Hematopoietic multipotent progenitor cell treated with erythropoietin and hydrocortisone succinate and interleukin-3 and kit ligand, for 15 days (in vitro differentiated cells): ENCODE results near the gene RBM18.

Source experiments
- DNase-seq: peaks from one replicate; pipeline ENCODE4 v3.0.0-alpha.2; 2015; ENCODE audit warnings: low spot score

The RBM18 gene

GRCh38 chr9:122221183-122221811 lies 43.3 kb downstream of the RBM18 start:
- no peak for DNase-seq

DNA sequence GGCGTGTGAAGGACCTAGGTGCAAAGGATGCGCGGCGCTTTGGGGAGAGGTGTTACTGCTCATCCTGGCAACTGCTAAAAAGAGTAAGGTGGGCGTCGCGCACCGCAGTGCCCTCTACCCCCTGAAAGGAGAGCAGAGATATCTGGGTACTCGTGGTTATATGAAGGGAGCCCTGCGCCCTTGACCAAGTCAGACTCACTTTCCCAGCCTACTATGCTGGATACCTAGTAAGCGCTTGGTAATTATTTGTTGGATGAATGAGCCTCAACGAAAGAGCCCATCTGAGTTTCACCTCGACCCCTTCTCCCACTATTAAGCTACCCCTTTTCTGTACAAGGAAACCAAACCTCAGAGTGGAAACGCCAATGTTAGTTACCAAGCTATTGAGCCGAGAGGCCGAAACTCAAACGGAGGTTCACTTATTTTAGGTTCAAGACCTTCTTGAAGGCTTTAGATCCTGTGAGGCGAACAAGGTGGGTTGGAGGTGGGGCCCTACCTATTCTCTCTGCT lies 43.9 kb downstream of the RBM18 start:
- no peak for DNase-seq

DNA sequence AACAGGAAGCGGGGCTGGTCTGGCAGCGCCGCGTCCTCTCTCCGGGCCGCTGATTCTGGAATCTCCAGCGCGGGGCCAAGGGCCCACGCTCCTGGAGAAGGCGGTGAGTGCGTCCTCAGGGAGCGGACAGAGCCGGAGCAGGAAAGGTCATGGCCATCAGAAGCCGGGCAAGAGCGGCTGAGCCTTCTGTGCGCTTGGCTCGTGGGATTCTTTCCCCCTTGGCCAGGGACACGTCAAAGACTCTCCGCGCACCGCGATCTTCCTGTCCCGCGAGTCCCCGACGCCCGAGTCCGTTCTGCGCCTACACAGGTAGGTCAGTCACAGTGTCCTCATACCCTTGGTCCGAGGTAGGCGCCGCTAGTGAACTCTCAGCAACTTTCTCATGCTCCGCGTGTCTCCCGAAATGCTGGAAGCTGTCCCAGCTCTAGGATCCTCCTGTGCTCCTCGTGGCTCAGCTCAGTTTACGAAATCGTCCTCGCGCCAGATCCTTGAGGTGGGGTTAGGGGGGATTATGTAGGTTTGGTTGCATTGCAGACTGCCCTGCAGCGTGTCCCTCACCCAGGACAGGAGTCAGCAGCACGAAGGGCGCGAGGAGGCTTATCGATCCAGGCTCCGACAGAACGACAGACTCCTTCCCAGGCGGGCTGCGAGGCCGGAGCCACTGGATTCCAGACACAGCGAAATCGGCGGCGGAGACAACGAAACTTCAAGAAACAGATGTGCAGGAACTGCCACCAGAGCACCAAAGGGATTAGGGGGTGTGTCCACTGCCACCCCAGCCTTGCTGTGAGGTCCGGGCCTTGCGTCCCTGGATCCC lies 44.6 kb downstream of the RBM18 start:
- no peak for DNase-seq

DNA sequence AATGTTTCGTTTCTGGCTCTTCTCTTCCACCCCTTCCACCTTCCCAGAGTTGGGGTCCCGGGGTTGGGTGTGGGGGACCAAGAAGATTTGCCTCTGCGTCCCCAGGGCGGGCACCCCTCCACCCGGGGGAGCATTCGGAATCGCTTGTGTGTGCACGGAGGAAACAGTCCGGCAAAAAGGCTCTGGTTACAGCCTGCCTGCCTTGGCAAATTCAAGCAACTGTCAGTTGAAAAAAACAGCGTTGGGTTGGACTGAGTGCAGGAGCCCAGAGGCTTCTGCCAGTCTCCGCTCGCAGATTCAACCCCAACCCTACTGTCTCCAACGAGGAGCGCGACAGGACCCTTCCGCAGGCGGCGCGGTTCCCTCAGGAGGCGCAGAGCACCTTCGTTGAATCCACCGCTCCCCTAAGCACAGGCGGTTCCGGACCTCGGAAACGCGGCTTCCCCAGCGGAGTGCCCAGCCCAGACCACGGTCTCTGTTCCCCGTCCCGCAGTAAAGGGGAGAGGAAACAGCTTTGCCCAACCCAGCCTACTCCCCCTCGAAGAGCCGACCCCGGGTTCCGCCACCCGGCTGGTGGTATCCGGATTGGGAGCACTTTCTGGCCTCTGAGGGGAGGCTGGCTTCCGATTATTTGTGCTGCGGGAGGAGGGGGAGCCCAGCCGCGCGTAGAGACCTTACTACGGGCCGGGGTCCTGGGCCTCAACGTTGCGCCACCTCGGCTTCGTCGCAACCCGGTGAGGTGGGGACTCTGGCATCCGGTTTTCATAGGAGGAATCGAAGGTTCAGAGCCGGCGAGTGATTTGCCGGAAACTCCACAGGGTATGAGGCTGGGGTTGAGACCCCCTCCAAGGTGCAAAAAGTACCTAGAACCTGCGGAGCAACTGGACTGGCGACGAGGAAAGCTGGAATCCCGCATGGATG lies 45.4 kb downstream of the RBM18 start:
- DNase-seq = no peak

- DNase-seq = no peak
These were observed 46.3 kb downstream of the RBM18 start for GRCh38 chr9:122218071-122218934.

- DNase-seq = no peak
These were observed 47.0 kb downstream of the RBM18 start for GRCh38 chr9:122217640-122218039.

DNA sequence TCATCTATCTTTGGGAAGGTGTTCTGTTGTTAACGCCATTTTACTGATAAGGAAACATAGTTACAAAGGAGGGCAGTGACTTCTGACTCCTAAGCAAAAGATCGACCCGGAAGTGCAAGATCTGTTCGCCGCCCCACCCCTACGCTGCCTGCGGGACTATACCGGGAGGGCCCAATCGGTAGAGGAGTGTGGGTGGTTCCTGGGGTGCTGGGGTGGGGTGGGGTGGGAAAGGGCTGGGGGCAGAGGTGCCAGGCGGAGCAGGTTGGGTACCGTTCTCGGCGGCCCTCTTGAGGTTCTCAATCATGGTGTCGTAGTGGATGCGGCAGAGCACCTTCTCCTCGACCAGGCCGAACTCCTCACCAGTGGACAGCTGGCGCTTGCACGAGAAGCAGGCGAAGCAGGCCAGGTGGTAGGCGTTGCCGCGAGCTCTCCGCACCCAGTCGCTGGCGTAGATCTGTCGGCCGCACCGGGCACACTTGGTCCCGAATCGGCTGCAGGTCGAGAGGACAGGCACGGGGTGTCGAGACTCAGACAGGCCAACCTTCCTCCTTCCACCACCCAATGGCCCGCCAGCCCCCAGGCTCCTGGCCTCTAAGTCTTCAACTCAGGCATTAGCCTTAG lies 47.7 kb downstream of the RBM18 start:
- DNase-seq = no peak

- DNase-seq = no peak
These were observed 48.4 kb downstream of the RBM18 start for GRCh38 chr9:122216138-122216797.

- DNase-seq = no peak
These were observed 49.0 kb downstream of the RBM18 start for GRCh38 chr9:122215663-122216062.

DNA sequence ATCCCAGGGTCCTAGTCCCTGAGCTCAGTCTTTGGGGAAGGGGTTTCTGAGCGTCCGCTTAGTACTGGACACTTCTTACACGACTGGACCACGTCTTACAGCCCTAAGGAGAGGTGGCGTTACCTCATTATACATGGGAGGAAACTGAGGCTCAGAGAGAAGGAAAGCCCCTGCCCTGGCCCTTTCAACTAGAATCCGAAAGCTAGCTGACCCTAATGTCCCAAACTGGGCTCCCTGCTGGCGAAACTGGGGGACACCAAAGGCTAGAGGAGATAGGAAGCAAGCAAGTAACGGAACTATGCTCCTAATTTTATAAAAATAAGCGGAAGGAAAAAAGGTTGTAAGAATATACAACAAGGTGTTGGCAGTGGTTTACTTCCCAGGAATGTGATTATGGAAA lies 50.1 kb downstream of the RBM18 start:
- no peak for DNase-seq

GRCh38 chr9:122213589-122214413 lies 50.8 kb downstream of the RBM18 start:
- DNase-seq = peak; percentile 68

GRCh38 chr9:122213102-122213588 lies 51.5 kb downstream of the RBM18 start:
- no peak for DNase-seq

- no peak for DNase-seq
These were observed 52.1 kb downstream of the RBM18 start for GRCh38 chr9:122212473-122213004.

DNA sequence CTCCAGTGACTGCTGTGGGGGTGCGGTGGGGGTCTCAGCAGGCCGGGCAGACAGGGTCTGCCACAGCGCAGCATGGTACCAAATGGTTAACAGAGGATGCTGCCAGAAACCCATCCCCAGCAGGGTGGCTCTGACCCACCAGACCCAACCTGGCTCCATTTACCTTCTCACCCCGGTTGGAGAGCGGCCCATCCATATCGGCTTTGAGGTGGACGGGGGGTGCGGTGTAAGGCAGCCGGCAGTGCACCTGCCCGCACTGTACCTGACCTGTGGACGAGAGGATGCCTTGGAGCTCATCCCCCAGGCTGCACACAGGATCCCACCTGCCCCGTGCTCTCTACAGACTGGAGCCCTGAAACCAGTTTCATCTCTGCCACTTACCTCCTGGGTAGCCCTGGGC lies 55.2 kb downstream of the RBM18 start:
- no peak for DNase-seq

GRCh38 chr9:122207096-122207495 lies 57.5 kb downstream of the RBM18 start:
- no peak for DNase-seq

GRCh38 chr9:122206118-122207046 lies 58.3 kb downstream of the RBM18 start:
- DNase-seq = no peak

DNA sequence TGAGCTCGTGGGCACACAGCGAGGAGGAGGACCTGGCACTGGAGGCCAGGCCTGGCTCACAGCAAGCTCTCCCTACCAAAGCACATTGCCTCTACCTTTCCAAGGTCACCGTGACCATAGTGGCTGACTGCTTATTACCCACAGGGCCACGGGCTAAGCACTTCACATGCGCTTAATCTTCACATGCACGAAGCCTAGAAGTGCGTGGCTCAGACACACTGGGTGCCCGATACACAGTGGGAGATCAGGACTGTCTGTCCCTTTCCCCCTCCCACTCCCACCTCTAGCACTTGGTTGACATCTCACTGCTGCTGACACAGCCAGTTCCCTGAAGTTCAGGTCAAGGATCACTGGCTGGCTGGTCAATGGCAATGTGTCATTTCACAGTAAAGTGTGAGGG lies 59.5 kb downstream of the RBM18 start:
- DNase-seq = no peak

DNA sequence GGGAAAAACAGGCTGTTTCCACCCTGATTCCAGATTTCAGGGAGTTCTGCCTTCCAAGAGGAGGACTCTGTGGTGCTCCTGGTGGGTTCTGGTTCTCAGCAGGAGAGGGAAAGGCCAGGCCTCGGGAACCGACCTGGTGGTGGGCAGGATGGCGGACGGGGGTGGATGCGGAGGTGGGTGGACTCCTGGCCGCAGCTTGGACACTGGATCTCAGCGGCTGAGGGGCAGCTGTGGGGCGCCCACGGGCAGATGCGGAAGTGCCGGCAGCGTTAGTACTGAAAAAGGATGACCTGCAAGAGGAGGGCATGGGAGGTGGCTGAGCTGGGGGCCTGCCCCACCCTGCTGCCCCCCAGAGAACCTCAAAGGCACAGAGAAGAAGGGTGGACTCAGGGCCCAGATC lies 60.1 kb downstream of the RBM18 start:
- DNase-seq = no peak
